NCI-H82 treated with DMSO at 0.1 percent for 48 hours (cell line): ENCODE data around the gene AADACL4.
"Not testable (repeated sequence)": the region's sequence is repeated elsewhere in the genome, so short reads cannot be mapped to it uniquely, and the experiment has no call there.

ENCODE experiments used
- DNase-seq: peaks from one replicate; lab custom pipeline; 2025; ENCODE audit not compliant: unreplicated experiment; lab: John Stamatoyannopoulos, UW

Gene AADACL4

GRCh38 chr1:12629511-12629956 is 14.4 kb upstream of the AADACL4 start:
- DNase-seq: no peak

GRCh38 chr1:12629985-12630760 is 13.7 kb upstream of the AADACL4 start:
- no peak for DNase-seq

GRCh38 chr1:12630946-12631530 is 12.8 kb upstream of the AADACL4 start:
- DNase-seq: no peak

GRCh38 chr1:12631571-12631970 is 12.3 kb upstream of the AADACL4 start:
- DNase-seq: no peak

GRCh38 chr1:12634156-12634555 is 9.7 kb upstream of the AADACL4 start:
- DNase-seq: no peak

GRCh38 chr1:12634696-12635202 is 9.1 kb upstream of the AADACL4 start:
- DNase-seq: no peak

- no peak for DNase-seq
Observed at GRCh38 chr1:12636098-12636950, 7.6 kb upstream of the AADACL4 start.

- DNase-seq: no peak
Observed at GRCh38 chr1:12637693-12638092, 6.2 kb upstream of the AADACL4 start.

- no peak for DNase-seq
Observed at GRCh38 chr1:12640237-12640957, 3.5 kb upstream of the AADACL4 start.

- DNase-seq: no peak
Observed at GRCh38 chr1:12640958-12641272, 3.0 kb upstream of the AADACL4 start.

- DNase-seq: no peak
Observed at GRCh38 chr1:12643079-12643478, 806 bp upstream of the AADACL4 start.

GRCh38 chr1:12644237-12644636 is 352 bp downstream of the AADACL4 start:
- DNase-seq: no peak

GRCh38 chr1:12644829-12645228 is 944 bp downstream of the AADACL4 start:
- no peak for DNase-seq

- DNase-seq: not testable (repeated sequence)
Observed at GRCh38 chr1:12645401-12645800, 1.5 kb downstream of the AADACL4 start.

GRCh38 chr1:12648741-12649140 is 4.9 kb downstream of the AADACL4 start:
- DNase-seq: no peak

- no peak for DNase-seq
Observed at GRCh38 chr1:12649971-12650421, 6.1 kb downstream of the AADACL4 start.

- no peak for DNase-seq
Observed at GRCh38 chr1:12654004-12654567, 10.2 kb downstream of the AADACL4 start.

- DNase-seq: no peak
Observed at GRCh38 chr1:12654657-12655056, 10.8 kb downstream of the AADACL4 start.

GRCh38 chr1:12656575-12656974 is 12.7 kb downstream of the AADACL4 start:
- no peak for DNase-seq

- no peak for DNase-seq
Observed at GRCh38 chr1:12657060-12657884, 13.4 kb downstream of the AADACL4 start.
